ENCODE measurements around the gene FBXO15. TPM values are rescaled to one million over a fixed set of nuclear protein-coding genes. Genes with fewer than 3 reads are reported as not detected.

FBXO15 gene
- total RNA-seq, 1 experiment from 2014 or later: 2.2 TPM

DNA sequence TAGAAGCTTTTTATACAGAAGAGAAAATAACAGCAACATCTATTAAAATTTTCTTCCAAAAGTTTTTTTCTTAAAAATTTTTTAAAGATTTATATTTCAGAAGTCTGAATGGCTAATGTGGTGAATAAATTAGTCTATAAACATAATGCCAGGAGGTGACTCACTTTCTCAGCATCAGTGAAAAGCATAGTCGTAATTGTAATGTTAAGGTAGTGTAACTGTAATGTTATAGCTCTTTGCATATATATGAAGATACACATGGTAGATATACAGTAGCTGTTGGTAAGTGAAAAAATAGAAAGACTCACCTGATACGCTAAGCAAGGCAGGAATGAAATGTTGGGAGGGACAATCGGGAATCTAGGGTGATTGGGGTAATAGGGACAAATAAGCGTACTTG, 6.2 kb upstream of the FBXO15 start:
- peaks cover 16% of the 10 kb centered on the region for H3K4me1 ChIP-seq (replicated peaks; ENCODE audit: insufficient read depth)
- H2AFZ ChIP-seq: no peak overlapping the region
- H3K27ac ChIP-seq: no peak overlapping the region
- H3K79me2 ChIP-seq (ENCODE audit: low read depth): peaks cover 43% of the 10 kb centered on the region
- peaks cover 7% of the 10 kb centered on the region; the same call in 1 of the 2 replicates for H4K20me1 ChIP-seq (ENCODE audit: insufficient read depth)
- DNase-seq: no peak
- H3K27me3 ChIP-seq (ENCODE audit: insufficient read depth, low read depth): no peaks in the 10 kb centered on the region
- H3K9me3 ChIP-seq (ENCODE audit: insufficient read depth, low read depth): no peaks in the 10 kb centered on the region
- intact Hi-C loops (cut with micrococcal nuclease; ENCODE audit: unreplicated experiment): no loop called here
- ChIA-PET CTCF (interaction anchor here (0.7 kb wide), 1 partner anchor 1238 kb away, joined by 4 read pairs; no protein-coding TSS in a partner anchor), POLR2A (ENCODE audit: unreplicated experiment) (no interaction called here)
- no peaks in the 10 kb centered on the region for H3K9me2 ChIP-seq (ENCODE audit: insufficient read depth)
- BruUV-seq (replicated peaks): no TSS peak
- H3K36me3 ChIP-seq (ENCODE audit: low read depth): peaks cover 24% of the 10 kb centered on the region; the same call in 1 of the 2 replicates
- TF ChIP-seq, protein P1, sequence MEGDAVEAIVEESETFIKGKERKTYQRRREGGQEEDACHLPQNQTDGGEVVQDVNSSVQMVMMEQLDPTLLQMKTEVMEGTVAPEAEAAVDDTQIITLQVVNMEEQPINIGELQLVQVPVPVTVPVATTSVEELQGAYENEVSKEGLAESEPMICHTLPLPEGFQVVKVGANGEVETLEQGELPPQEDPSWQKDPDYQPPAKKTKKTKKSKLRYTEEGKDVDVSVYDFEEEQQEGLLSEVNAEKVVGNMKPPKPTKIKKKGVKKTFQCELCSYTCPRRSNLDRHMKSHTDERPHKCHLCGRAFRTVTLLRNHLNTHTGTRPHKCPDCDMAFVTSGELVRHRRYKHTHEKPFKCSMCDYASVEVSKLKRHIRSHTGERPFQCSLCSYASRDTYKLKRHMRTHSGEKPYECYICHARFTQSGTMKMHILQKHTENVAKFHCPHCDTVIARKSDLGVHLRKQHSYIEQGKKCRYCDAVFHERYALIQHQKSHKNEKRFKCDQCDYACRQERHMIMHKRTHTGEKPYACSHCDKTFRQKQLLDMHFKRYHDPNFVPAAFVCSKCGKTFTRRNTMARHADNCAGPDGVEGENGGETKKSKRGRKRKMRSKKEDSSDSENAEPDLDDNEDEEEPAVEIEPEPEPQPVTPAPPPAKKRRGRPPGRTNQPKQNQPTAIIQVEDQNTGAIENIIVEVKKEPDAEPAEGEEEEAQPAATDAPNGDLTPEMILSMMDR (conservative IDR thresholded peaks at IDR 0.05): no peak
- TF ChIP-seq EZH2 (IDR thresholded peaks at IDR 0.05; ENCODE audit: low read depth): no peak
- no peak overlapping the region for H3K4me2 ChIP-seq
- H3F3A ChIP-seq (ENCODE audit: insufficient read depth, low read depth): no peaks in the 10 kb centered on the region
- H3K4me3 ChIP-seq: no peak overlapping the region

- Histone ChIP-seq H3K27ac (no peak overlapping the region), H3K4me2 (no peak overlapping the region), H3K4me1 (replicated peaks; ENCODE audit: insufficient read depth) (peaks cover 16% of the 10 kb centered on the region), H3F3A (ENCODE audit: insufficient read depth, low read depth) (no peaks in the 10 kb centered on the region), H3K4me3 (no peak overlapping the region), H3K9me3 (ENCODE audit: insufficient read depth, low read depth) (no peaks in the 10 kb centered on the region), H3K9me2 (ENCODE audit: insufficient read depth) (no peaks in the 10 kb centered on the region), H3K36me3 (ENCODE audit: low read depth) (peaks cover 24% of the 10 kb centered on the region; the same call in 1 of the 2 replicates), H3K79me2 (ENCODE audit: low read depth) (peaks cover 47% of the 10 kb centered on the region), H3K27me3 (ENCODE audit: insufficient read depth, low read depth) (no peaks in the 10 kb centered on the region), H4K20me1 (ENCODE audit: insufficient read depth) (peaks cover 7% of the 10 kb centered on the region; the same call in 1 of the 2 replicates), H2AFZ (no peak overlapping the region)
- no TSS peak for BruUV-seq (replicated peaks)
- intact Hi-C loops (cut with micrococcal nuclease; ENCODE audit: unreplicated experiment): no loop called here
- ChIA-PET CTCF (interaction anchor here (0.7 kb wide), 1 partner anchor 1239 kb away, joined by 4 read pairs; no protein-coding TSS in a partner anchor), POLR2A (ENCODE audit: unreplicated experiment) (no interaction called here)
- TF ChIP-seq, protein P1 (conservative IDR thresholded peaks at IDR 0.05): no peak
- TF ChIP-seq EZH2 (IDR thresholded peaks at IDR 0.05; ENCODE audit: low read depth): no peak
- DNase-seq: no peak
Measured at GRCh38 chr18:74153377-74153776, 5.7 kb upstream of the FBXO15 start.

GRCh38 chr18:74152857-74153256, 5.2 kb upstream of the FBXO15 start:
- H3K4me3 ChIP-seq: no peak overlapping the region
- H3K36me3 ChIP-seq (ENCODE audit: low read depth): peaks cover 24% of the 10 kb centered on the region; the same call in 1 of the 2 replicates
- peaks cover 47% of the 10 kb centered on the region for H3K79me2 ChIP-seq (ENCODE audit: low read depth)
- H3K9me3 ChIP-seq (ENCODE audit: insufficient read depth, low read depth): no peaks in the 10 kb centered on the region
- ChIA-PET POLR2A (ENCODE audit: unreplicated experiment) (no interaction called here), CTCF (no interaction called here)
- H3K4me1 ChIP-seq (replicated peaks; ENCODE audit: insufficient read depth): peaks cover 16% of the 10 kb centered on the region
- no peaks in the 10 kb centered on the region for H3K9me2 ChIP-seq (ENCODE audit: insufficient read depth)
- no peak overlapping the region for H3K4me2 ChIP-seq
- H2AFZ ChIP-seq: no peak overlapping the region
- H4K20me1 ChIP-seq (ENCODE audit: insufficient read depth): peaks cover 7% of the 10 kb centered on the region; the same call in 1 of the 2 replicates
- BruUV-seq (replicated peaks): no TSS peak
- no peak for DNase-seq
- intact Hi-C loops (cut with micrococcal nuclease; ENCODE audit: unreplicated experiment): no loop called here
- no peak overlapping the region for H3K27ac ChIP-seq
- no peaks in the 10 kb centered on the region for H3F3A ChIP-seq (ENCODE audit: insufficient read depth, low read depth)
- TF ChIP-seq, protein P1 (conservative IDR thresholded peaks at IDR 0.05): no peak
- no peak for TF ChIP-seq EZH2 (IDR thresholded peaks at IDR 0.05; ENCODE audit: low read depth)
- H3K27me3 ChIP-seq (ENCODE audit: insufficient read depth, low read depth): no peaks in the 10 kb centered on the region

Measured in PC-9 (cell line).